HG02798 (cell line): Measurements from ENCODE around the gene TUBGCP6.

ENCODE experiments used
- ATAC-seq: cut with Tn5 transposase; IDR thresholded peaks from one replicate; pipeline ENCODE4 v1.9.1; 2021; ENCODE audit warnings: mild to moderate bottlenecking; ENCODE audit not compliant: unreplicated experiment, poor library complexity

TUBGCP6 gene

GRCh38 chr22:50201191-50202129 is 43.4 kb downstream of the TUBGCP6 start:
- peak; percentile 28 for ATAC-seq

DNA sequence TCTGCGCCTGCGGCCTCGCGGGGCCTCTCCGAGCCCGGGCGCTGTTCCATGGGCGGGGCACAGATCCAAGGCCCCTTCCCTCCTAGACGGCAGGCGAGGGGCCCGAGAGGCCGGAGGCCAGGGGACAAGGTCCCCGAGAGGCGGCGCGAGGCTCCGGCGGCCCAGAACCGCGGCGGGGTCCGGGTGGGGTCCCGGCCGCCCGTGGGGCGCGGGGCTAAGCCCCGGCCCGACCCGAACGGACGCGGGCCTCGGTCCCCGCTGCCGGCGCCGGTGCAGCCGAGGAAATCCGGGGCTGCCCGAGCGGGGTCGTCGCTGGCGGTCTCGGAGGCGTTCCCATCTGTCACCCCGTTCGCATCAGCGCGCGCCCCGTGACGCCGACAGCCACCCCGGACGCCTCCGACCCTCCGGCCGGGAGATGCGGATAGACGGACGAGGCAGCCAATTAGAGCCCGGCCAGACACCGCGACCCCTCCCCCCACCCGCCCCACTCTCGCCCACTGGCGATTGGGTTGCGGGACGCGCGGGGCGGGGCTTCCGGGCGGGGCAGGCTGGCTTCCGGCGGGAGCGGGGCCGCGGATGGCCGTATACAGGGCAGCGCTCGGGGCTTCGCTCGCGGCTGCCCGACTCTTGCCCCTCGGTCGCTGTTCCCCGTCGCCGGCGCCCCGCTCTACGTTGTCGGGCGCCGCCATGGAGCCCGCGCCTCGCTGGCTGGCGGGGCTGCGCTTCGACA is 44.2 kb downstream of the TUBGCP6 start, which contains the start of gene SELENOO:
Gene SELENOO (plus strand): TSS at position 551 of the 730 bp plus-strand sequence. CDS start 26 bp downstream, at position 577.
- peak; percentile 78 for ATAC-seq

DNA sequence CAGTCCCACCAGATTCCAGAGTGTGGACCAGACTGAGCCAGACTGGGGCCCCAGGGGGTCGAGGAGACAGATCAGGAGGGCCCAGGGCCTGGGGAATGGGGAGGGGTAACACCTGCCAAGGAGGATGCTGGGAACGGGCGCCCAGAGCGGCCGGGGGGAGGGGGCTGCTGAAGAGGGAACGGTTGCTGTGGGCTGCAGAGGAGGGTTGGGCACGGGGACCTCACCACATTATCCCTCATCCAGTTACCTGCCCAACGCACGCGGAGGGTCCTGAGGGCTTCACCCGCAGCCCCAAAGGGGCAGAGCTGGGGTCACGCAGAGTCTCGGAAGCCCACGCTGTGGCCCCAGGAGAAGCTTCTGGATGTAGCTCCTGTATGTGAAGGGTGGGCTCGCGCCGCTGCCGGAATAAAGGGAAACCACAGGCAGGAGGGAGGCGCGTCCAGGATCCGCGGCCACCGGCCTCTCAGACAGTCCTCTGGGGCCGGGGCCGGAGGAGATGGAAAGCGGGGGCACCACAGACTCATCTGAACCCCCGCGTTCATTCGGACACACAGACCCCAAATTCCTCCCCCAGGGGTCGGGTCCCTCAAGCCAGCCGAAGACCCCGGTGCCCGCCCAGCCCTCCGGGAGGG is 44.9 kb downstream of the TUBGCP6 start:
- ATAC-seq, result no peak

DNA sequence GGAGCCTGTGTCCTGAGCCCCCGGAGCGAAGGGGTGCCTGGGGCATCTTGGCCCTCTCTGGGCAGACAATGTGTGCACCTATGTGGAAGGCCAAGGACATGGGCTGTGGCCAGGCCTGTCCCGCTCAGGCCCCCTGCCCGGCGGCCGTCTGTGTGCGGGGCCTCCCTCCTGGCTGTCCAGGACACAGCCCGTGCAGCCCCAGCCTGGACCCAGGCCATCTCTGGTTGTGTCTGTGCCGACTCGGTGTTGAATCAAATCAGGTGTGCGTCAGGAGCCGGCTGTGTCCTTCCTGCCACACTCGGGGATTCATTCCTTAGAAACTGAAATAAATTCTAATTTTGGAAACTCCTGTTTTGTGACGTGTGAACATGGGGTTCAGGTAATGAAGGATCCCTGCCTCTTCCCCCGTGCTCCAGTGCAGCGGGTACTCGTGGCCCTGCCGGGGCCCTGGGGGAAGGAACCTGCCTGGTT is 45.5 kb downstream of the TUBGCP6 start:
- no peak for ATAC-seq

DNA sequence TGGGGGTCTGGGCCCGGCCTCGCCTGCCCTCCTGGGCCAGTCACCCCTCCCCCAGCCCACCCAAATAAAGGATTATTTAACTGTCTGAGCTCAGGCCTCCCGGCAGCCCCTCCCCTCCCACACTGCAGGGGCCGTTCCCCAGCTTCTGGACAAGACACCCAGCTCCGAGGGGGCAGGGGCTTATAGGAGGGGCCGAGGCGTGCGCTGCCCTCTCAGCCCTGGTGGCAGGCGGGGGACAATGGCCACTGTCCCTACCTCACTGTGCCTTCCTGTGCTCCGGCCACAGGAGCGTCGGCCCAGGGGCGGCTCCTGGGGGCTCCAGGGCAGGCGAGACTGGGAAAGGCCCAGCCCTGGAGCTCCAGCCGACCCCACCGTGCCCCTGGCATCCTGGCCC is 46.2 kb downstream of the TUBGCP6 start:
- no peak for ATAC-seq

DNA sequence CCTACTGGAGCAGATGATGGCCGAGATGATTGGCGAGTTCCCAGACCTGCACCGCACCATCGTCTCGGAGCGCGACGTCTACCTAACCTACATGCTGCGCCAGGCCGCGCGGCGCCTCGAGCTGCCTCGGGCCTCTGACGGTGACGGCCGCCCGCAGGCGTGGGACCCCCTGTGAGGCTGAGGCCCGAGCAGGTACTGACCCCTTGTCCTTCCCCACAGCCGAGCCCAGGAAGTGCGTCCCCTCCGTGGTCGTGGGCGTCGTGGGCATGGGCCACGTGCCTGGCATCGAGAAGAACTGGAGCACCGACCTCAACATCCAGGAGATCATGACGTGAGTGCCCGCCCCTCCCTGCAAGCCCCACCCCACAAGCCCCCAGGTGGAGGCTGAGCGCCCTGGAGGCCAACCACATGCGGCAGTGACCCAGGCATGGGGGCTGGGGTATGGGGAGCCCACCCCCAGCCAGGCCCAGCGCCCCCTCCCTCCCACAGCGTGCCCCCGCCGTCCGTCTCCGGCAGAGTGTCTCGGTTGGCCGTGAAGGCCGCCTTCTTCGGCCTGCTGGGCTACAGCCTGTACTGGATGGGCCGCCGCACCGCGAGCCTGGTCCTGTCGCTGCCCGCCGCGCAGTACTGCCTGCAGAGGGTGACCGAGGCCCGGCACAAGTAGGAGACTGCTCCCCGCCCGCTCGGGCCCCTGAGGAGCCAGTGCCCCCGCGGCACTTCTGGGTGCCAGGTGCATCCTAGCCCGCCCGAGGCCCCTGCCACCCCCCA is 46.8 kb downstream of the TUBGCP6 start:
- ATAC-seq, result no peak

- no peak for ATAC-seq
Measured at GRCh38 chr22:50197000-50197800, 47.6 kb downstream of the TUBGCP6 start.

GRCh38 chr22:50196256-50196655 is 48.6 kb downstream of the TUBGCP6 start:
- ATAC-seq, result no peak

GRCh38 chr22:50194037-50194805 is 50.6 kb downstream of the TUBGCP6 start:
- no peak for ATAC-seq

- ATAC-seq, result no peak
Measured at GRCh38 chr22:50193621-50194020, 51.2 kb downstream of the TUBGCP6 start.

DNA sequence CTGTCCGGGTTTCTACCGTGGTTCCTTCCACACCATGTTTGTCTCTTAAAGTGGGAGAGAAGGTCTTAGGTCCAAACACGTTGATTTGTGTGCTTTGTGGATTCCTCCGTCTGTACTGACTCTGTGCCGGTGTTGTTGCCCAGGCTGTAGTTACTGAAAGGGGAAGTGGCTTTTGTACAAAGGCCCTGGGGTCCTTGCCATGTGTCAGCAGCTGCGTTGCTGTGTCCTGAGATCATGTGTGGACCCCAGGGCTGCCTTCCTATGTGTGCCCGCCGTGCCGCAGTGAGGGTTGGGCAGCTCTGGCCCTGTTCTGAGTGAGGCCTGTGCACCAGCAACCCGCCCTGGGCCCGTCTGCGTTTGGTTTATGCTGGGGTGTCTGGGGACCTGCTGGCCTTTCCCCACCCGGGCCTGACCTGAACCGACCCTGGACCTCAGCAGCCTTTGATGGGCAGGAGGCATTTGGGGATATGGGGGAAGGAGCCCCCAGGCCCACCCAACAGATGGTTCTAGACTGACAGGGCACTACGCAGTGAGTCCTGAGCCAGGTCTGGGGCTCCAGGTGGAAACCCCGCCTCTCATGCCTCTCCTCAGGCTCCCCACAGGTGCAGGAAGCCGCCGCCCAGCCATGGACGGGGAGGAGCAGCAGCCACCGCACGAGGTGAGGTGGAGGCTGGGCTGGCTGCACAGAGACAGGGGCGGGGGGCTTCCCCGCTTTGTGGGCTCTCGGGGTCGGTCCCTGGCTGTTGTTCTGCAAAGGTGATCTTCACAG is 52.2 kb downstream of the TUBGCP6 start:
- no peak for ATAC-seq

DNA sequence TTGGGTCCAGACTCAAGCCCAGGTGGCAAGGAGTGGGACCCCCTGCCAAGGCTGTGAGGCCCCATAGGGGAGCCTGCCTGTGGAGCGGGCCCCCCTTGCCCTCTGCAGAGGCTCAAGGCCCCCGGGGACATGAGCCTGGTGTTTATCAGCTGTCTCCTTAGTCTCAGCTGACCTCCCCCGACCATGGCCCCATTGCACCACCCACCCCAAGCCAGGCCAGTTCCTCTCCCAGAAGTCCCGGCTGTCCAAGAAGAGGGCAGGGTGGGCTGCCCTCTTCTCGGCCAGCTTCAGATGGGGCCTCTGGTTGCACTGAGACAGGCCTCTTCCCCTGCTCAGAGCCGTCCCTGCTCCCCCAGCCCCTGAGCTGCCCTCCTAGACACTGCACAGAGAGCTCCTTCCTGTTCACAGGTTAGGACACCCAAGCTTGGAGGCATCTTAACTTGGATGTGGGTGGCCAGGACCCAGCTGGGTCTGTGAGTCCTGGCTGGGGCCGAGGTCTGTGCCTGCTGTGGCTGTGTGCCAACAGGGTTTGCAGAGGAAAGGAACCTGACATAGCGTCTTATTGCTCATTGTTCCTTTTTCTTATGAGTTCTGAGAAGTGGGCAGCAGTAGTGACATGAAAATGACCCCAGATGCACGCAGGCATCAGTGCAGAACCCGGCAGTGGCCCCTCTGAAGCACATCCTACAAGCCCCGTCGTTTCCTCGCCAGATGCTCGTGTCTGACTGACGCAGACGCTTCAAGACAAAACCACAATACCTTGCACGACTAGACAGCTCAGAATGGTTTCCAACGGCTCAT is 53.7 kb downstream of the TUBGCP6 start:
- ATAC-seq, result no peak

DNA sequence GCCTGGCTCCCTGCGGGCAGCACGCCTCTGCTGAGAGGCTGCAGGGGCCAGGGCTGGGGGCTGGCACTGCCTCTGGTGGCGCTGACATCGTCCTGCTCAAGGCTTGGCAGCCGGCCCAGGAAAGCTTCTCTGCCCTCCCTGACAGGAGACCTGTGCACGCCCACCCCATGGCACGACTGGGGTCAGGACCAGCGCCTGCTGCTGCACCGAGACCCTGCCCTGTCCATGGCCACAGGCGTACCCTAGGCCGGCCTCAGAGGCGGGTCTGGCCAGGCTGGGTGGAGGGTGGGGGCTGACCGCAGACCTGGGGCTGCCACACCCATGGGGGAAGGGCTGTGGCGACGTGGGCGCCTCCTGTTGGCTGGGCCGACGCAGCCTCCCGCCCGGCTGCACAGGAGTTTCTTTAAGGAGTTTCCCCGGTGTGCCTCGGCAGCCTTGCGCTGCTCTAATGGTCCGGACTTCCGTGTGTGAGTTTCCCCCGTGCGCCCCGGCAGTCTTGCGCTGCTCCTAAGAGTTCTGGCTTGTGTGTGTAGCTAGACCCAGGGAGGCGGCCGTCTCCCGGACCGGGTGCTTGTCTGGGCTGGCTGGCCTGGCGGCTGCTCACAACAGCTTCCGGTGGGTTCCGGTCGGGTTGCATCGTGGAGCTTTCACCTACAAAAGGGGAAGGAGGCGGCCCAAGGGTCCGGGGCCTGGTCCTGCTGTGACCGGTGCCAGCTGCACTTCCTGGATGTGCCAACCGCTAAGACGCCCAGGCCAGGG is 54.5 kb downstream of the TUBGCP6 start:
- peak; percentile 51 for ATAC-seq

- ATAC-seq, result no peak
Measured at GRCh38 chr22:50189849-50190181, 55.0 kb downstream of the TUBGCP6 start.

DNA sequence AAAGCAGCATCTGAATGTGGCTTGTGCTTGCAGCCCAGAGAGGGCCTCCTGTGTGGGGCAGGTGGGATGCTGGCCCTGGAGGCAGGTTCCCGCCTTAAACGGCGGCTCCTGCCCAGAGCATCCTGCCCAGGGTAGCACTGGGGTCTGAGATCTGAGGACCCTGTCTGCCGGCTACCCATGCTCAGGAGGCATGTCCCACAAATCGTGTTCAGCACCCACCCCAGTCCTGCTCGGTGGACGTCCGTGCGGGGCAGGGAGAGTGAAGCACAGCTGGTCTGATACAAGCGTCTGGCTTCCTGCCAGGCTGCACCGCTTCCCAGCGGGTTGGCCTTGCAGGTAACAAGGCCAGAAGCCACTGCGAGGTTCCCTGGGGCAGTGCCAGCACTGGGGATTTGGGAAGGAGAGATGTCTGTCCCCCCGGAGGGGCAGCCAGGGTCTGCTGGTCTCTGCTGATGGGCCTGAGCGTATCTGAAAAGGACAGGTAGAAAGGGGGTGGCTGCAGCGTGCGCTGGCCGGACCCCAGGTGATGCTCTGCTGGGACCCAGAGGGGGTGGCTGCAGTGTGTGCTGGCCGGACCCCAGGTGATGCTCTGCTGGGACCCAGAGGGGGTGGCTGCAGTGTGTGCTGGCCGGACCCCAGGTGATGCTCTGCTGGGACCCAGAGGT is 55.5 kb downstream of the TUBGCP6 start:
- ATAC-seq, result no peak

DNA sequence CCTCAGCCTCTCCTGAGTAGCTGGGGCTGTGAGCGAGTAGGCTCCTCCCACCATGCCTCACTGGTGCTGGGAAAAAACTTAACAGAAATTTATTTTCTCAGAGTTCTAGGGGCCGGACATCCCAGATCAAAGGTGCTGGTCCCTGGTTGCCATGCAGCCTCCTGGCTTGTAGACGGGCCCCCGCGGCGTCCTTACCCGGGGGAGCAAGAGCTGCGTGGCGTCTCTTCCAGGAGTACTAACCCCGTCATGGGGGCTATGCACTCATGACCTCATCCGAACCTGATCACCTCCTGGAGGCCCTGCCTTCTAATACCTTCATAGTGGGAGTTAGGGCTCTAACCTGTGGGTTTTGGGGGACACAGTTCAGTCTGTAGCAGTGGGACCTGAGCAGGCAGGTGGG is 56.5 kb downstream of the TUBGCP6 start:
- ATAC-seq, result no peak
